Upper lobe of left lung (tissue), 6 donors: ENCODE data around the gene CALN1. TPM values are rescaled to one million over a fixed set of nuclear protein-coding genes. Genes with fewer than 3 reads are reported as not detected.

Experiments
- ATAC-seq, 2 donors: fragments of 200-7000 bp; cut with Tn5 transposase; one replicate each; pipeline ENCODE4 v1.9.1; 2022; ENCODE audit warnings: mild to moderate bottlenecking in 2 of 2, moderate library complexity in 2 of 2; ENCODE audit not compliant: low FRiP score in 2 of 2
- DNase-seq, 2 donors: peaks; one replicate each; pipeline ENCODE4 v3.0.0-alpha.2; 2019 to 2020
- H3K27ac ChIP-seq, 4 donors: fragments of 200-600 bp; sonication (generic); one replicate each; pipeline ENCODE4 v1.5.1; 2016 to 2019
- H3K27me3 ChIP-seq, 4 donors: fragments of 200-600 bp; sonication (generic); one replicate each; pipeline ENCODE4 v1.5.1; 2017 to 2019
- H3K36me3 ChIP-seq, 4 donors: fragments of 200-600 bp; sonication (generic); one replicate each; pipeline ENCODE4 v1.5.1; 2016 to 2019
- H3K4me1 ChIP-seq, 4 donors: fragments of 200-600 bp; sonication (generic); one replicate each; pipeline ENCODE4 v1.5.1; 2018 to 2019
- H3K4me3 ChIP-seq, 4 donors: fragments of 200-600 bp; sonication (generic); one replicate each; pipeline ENCODE4 v1.5.1; 2017 to 2019; ENCODE audit warnings: mild to moderate bottlenecking in 2 of 4, moderate library complexity in 1 of 4
- H3K9me3 ChIP-seq, 4 donors: fragments of 200-600 bp; sonication (generic); one replicate each; pipeline ENCODE4 v1.5.1; 2018 to 2019
- CTCF ChIP-seq, 6 experiments: fragments of 450-650 bp in 4 of 6; fragments of 200-600 bp in 2 of 6; sonication (generic) in 2 of 6; IDR thresholded peaks; one replicate each; pipeline ENCODE4 v1.5.1; 2016 to 2019; ENCODE audit warnings: antibody characterized with exemption in 6 of 6
- EP300 ChIP-seq, 4 donors: sonication (generic); formaldehyde crosslinking; IDR thresholded peaks; one replicate each; pipeline ENCODE4 v1.5.1; 2017; ENCODE audit warnings: antibody characterized with exemption in 4 of 4, control low read depth in 2 of 4
- POLR2A ChIP-seq, 4 donors: fragments of 450-650 bp; IDR thresholded peaks; one replicate each; pipeline ENCODE4 v1.5.1; 2016 to 2017; ENCODE audit warnings: antibody characterized with exemption in 4 of 4, mild to moderate bottlenecking in 2 of 4
- POLR2AphosphoS5 ChIP-seq, 2 donors: sonication (generic); formaldehyde crosslinking; IDR thresholded peaks; one replicate each; pipeline ENCODE4 v1.5.1; 2017; ENCODE audit warnings: antibody characterized with exemption in 2 of 2
- WGBS, 2 donors: methylation state at CpG; one replicate each; pipeline ENCODE4 v1.1.5; 2017 to 2018; 5-methylcytosine and 5-hydroxymethylcytosine counted together
- total RNA-seq, 6 donors: library from RNA; depleted of rRNA in 4 of 6; stranded (reverse); fragments of >200 nt in 4 of 6; gene quantifications; one replicate each; pipeline versions ENCODE4 v1.1.0 to v1.2.1, GENCODE V29; 2016 to 2021
- donor health status: DM: no; HTN: no; CAD: no; lungs with moderate emphysema.
- donor health status: DM: no; HTN: yes; CAD: no; lungs with severe emphysema.

CALN1 gene
- total RNA-seq, 6 donors from 2014 or later: 0.24 to 0.46 TPM; not detected in 4

GRCh38 chr7:72190146-72190545 is 222.0 kb downstream of the CALN1 start:
- Histone ChIP-seq H3K4me1 (no peaks in the 10 kb centered on the region), H3K9me3 (no peaks in the 10 kb centered on the region), H3K4me3 (no peak overlapping the region), H3K27ac (no peak overlapping the region), H3K36me3 (no peaks in the 10 kb centered on the region), H3K27me3 (no peaks in the 10 kb centered on the region)
- DNase-seq (peak in 1 of 2 donors; percentile 7), ATAC-seq (no peak)
- no peak for TF ChIP-seq EP300 (IDR thresholded peaks at IDR 0.05)
- TF ChIP-seq CTCF (IDR thresholded peaks at IDR 0.05): no peak
- TF ChIP-seq POLR2AphosphoS5 (IDR thresholded peaks at IDR 0.05): no peak
- TF ChIP-seq POLR2A (IDR thresholded peaks at IDR 0.05): no peak
- 81 to 88% methylated on average over 8 of the region's 8 CpGs for WGBS, 2 donors

GRCh38 chr7:72187179-72187578 is 225.0 kb downstream of the CALN1 start:
- DNase-seq: no peak
- TF ChIP-seq EP300 (IDR thresholded peaks at IDR 0.05): no peak
- no peak for TF ChIP-seq POLR2AphosphoS5 (IDR thresholded peaks at IDR 0.05)
- TF ChIP-seq POLR2A (IDR thresholded peaks at IDR 0.05): no peak
- TF ChIP-seq CTCF (IDR thresholded peaks at IDR 0.05): no peak
- no peak for ATAC-seq
- no peak overlapping the region for H3K27ac ChIP-seq
- no peak overlapping the region for H3K4me3 ChIP-seq
- H3K4me1 ChIP-seq: no peaks in the 10 kb centered on the region
- H3K36me3 ChIP-seq: no peaks in the 10 kb centered on the region
- WGBS, 2 donors: 85 to 90% methylated on average over 4 of the region's 4 CpGs
- H3K27me3 ChIP-seq: no peaks in the 10 kb centered on the region
- no peaks in the 10 kb centered on the region for H3K9me3 ChIP-seq

GRCh38 chr7:72183835-72184234 is 228.3 kb downstream of the CALN1 start:
- Histone ChIP-seq H3K36me3 (no peaks in the 10 kb centered on the region), H3K27me3 (no peaks in the 10 kb centered on the region), H3K27ac (no peak overlapping the region), H3K9me3 (no peaks in the 10 kb centered on the region), H3K4me3 (no peak overlapping the region), H3K4me1 (no peaks in the 10 kb centered on the region)
- DNase-seq (no peak), ATAC-seq (no peak)
- WGBS, 2 donors: 74 to 76% methylated on average over 9 of the region's 9 CpGs
- TF ChIP-seq POLR2AphosphoS5 (IDR thresholded peaks at IDR 0.05) (no peak), EP300 (IDR thresholded peaks at IDR 0.05) (no peak), POLR2A (IDR thresholded peaks at IDR 0.05) (no peak), CTCF (IDR thresholded peaks at IDR 0.05) (peak in 1 of 6 experiments; percentile 14)

- no peaks in the 10 kb centered on the region for H3K4me1 ChIP-seq
- H3K9me3 ChIP-seq: no peaks in the 10 kb centered on the region
- WGBS, 2 donors: 94 to 96% methylated on average over 4 of the region's 4 CpGs
- ATAC-seq (no peak), DNase-seq (no peak)
- H3K27ac ChIP-seq: no peak overlapping the region
- no peak overlapping the region for H3K4me3 ChIP-seq
- no peaks in the 10 kb centered on the region for H3K27me3 ChIP-seq
- no peaks in the 10 kb centered on the region for H3K36me3 ChIP-seq
- TF ChIP-seq EP300 (IDR thresholded peaks at IDR 0.05): no peak
These were observed 230.1 kb downstream of the CALN1 start for GRCh38 chr7:72182036-72182435.

- no peak overlapping the region for H3K27ac ChIP-seq
- H3K9me3 ChIP-seq: peaks cover 0 to 12% (median 4%) of the 10 kb centered on the region in 4 donors
- 89 to 97% methylated on average over 5 of the region's 5 CpGs for WGBS, 2 donors
- H3K4me1 ChIP-seq: no peaks in the 10 kb centered on the region
- ATAC-seq: no peak
- no peaks in the 10 kb centered on the region for H3K27me3 ChIP-seq
- DNase-seq: no peak
- H3K4me3 ChIP-seq: no peak overlapping the region
- H3K36me3 ChIP-seq: no peaks in the 10 kb centered on the region
- TF ChIP-seq POLR2A (IDR thresholded peaks at IDR 0.05) (no peak), EP300 (IDR thresholded peaks at IDR 0.05) (no peak), POLR2AphosphoS5 (IDR thresholded peaks at IDR 0.05) (no peak), CTCF (IDR thresholded peaks at IDR 0.05) (no peak)
These were observed 235.3 kb downstream of the CALN1 start for GRCh38 chr7:72176875-72177274.
